CD4-positive, alpha-beta T cell (primary cell): Measurements from ENCODE around the gene NR1H4. TPM values are rescaled to one million over a fixed set of nuclear protein-coding genes. Genes with fewer than 3 reads are reported as not detected.

ENCODE experiments used
- ATAC-seq: fragments of 200-7000 bp; cut with Tn5 transposase; one replicate; pipeline ENCODE4 v1.10.0; 2022; ENCODE audit warnings: mild to moderate bottlenecking; ENCODE audit not compliant: poor library complexity
- CTCF ChIA-PET: fragments of 350-600 bp; sonication (Branson Sonifier 250); formaldehyde crosslinking; loops from one replicate; lab custom pipeline; 2021; ENCODE audit warnings: antibody characterized with exemption, inconsistent platforms; lab: Charles Lee
- POLR2A ChIA-PET: fragments of 350-600 bp; sonication (Branson Sonifier 250); formaldehyde crosslinking; loops from one replicate; lab custom pipeline; 2021; ENCODE audit warnings: antibody characterized with exemption, inconsistent platforms; lab: Charles Lee
- DNase-seq, 14 experiments: peaks; one replicate each; pipeline ENCODE4 v3.0.0-alpha.2; 2013 to 2020; ENCODE audit warnings: mixed read lengths in 2 of 14
- H3K27ac ChIP-seq, 2 donors: one replicate each; pipeline versions ENCODE4 v1.5.1 to v1.7.0; 2013; ENCODE audit warnings: low read length in 2 of 2, low read depth in 1 of 2, mild to moderate bottlenecking in 1 of 2
- H3K27me3 ChIP-seq, 2 experiments: 1 replicate in 1 of 2; 2 replicates in 1 of 2; pipeline versions ENCODE4 v1.6.1 to v1.7.0; 2013; ENCODE audit warnings: low read length in 2 of 2, control low read depth in 1 of 2, mild to moderate bottlenecking in 1 of 2, moderate library complexity in 1 of 2; ENCODE audit not compliant: insufficient read depth in 2 of 2, control insufficient read depth in 1 of 2
- H3K36me3 ChIP-seq: one replicate; pipeline ENCODE4 v1.6.1; 2013; ENCODE audit warnings: low read length, control low read depth; ENCODE audit not compliant: insufficient read depth
- H3K4me1 ChIP-seq: one replicate; pipeline ENCODE4 v1.6.1; 2013; ENCODE audit warnings: low read length, control low read depth; ENCODE audit not compliant: insufficient read depth
- H3K4me3 ChIP-seq: one replicate; pipeline ENCODE4 v1.5.1; 2013; ENCODE audit warnings: mild to moderate bottlenecking, low read length, moderate library complexity
- H3K9me3 ChIP-seq, 2 experiments: 1 replicate in 1 of 2; 2 replicates in 1 of 2; pipeline versions ENCODE4 v1.6.1 to v1.7.0; 2013; ENCODE audit warnings: low read length in 2 of 2, mild to moderate bottlenecking in 2 of 2, control low read depth in 1 of 2, moderate library complexity in 1 of 2; ENCODE audit not compliant: control insufficient read depth in 1 of 2, insufficient read depth in 1 of 2
- H3K27ac Mint-ChIP-seq: one replicate; pipeline ENCODE4 v1.8.0; 2020; ENCODE audit warnings: mixed read lengths
- H3K27me3 Mint-ChIP-seq: one replicate; pipeline ENCODE4 v1.8.0; 2021; ENCODE audit warnings: mixed read lengths
- H3K36me3 Mint-ChIP-seq: one replicate; pipeline ENCODE4 v1.8.0; 2021; ENCODE audit warnings: low read depth, mixed read lengths
- H3K4me1 Mint-ChIP-seq: one replicate; pipeline ENCODE4 v1.8.0; 2021; ENCODE audit warnings: low read depth, mixed read lengths
- H3K4me3 Mint-ChIP-seq: one replicate; pipeline ENCODE4 v1.8.0; 2020; ENCODE audit warnings: mild to moderate bottlenecking, mixed read lengths
- H3K9me3 Mint-ChIP-seq: one replicate; pipeline ENCODE4 v1.8.0; 2020; ENCODE audit warnings: mixed read lengths
- CTCF ChIP-seq: fragments of 200-600 bp; IDR thresholded peaks from one replicate; pipeline ENCODE4 v1.8.0; 2022; ENCODE audit warnings: antibody characterized with exemption, mild to moderate bottlenecking
- intact Hi-C, 2 experiments: fragments of 100-400 bp; cut with DNase I in 1 of 2; cut with micrococcal nuclease in 1 of 2; formaldehyde crosslinking; loops; one replicate each; pipeline versions ENCODE4 v1.15.1 to v1.9.0; 2023 to 2025; cut with DNase I, micrococcal nuclease
- total RNA-seq, 174 experiments: library from RNA in 2 of 174; stranded (reverse) in 2 of 174; gene quantifications; one replicate each; pipeline ENCODE4 v1.2.3 and lab custom pipeline; 2021 to 2026

The NR1H4 gene
- total RNA-seq, 2 experiments from 2014 or later = not detected

- no peaks in the 10 kb centered on the region for H3K27me3 ChIP-seq
- H3K4me3 ChIP-seq = no peak overlapping the region
- Mint-ChIP-seq H3K36me3 (no peaks in the 10 kb centered on the region), H3K27me3 (peaks cover 1% of the 10 kb centered on the region), H3K27ac (no peak overlapping the region), H3K4me1 (no peaks in the 10 kb centered on the region), H3K9me3 (no peaks in the 10 kb centered on the region), H3K4me3 (no peak overlapping the region)
- H3K27ac ChIP-seq = no peak overlapping the region
- DNase-seq (no peak), ATAC-seq (no peak)
- H3K9me3 ChIP-seq = no peaks in the 10 kb centered on the region
- intact Hi-C loops = no loop called here
- no peaks in the 10 kb centered on the region for H3K36me3 ChIP-seq
- CTCF ChIA-PET = interaction anchor here (1.4 kb wide), 1 partner anchor 12 kb away, joined by 4 read pairs; no protein-coding TSS in a partner anchor
- no peaks in the 10 kb centered on the region for H3K4me1 ChIP-seq
- POLR2A ChIA-PET = no interaction called here
- no peak for TF ChIP-seq CTCF
These were observed 17.8 kb upstream of the NR1H4 start for GRCh38 chr12:100455896-100456295.

GRCh38 chr12:100458191-100458590, 15.5 kb upstream of the NR1H4 start:
- CTCF ChIA-PET = no interaction called here
- no peaks in the 10 kb centered on the region for H3K27me3 Mint-ChIP-seq
- intact Hi-C loops = no loop called here

GRCh38 chr12:100460702-100461101, 13.0 kb upstream of the NR1H4 start:
- Histone ChIP-seq H3K4me3 (no peak overlapping the region), H3K27ac (no peak overlapping the region), H3K9me3 (no peaks in the 10 kb centered on the region), H3K36me3 (no peaks in the 10 kb centered on the region), H3K4me1 (no peaks in the 10 kb centered on the region), H3K27me3 (no peaks in the 10 kb centered on the region)
- Mint-ChIP-seq H3K4me3 (no peak overlapping the region), H3K9me3 (no peaks in the 10 kb centered on the region), H3K4me1 (no peaks in the 10 kb centered on the region), H3K36me3 (no peaks in the 10 kb centered on the region), H3K27me3 (no peaks in the 10 kb centered on the region), H3K27ac (no peak overlapping the region)
- DNase-seq (no peak), ATAC-seq (no peak)
- ChIA-PET POLR2A (no interaction called here), CTCF (no interaction called here)
- TF ChIP-seq CTCF = no peak
- intact Hi-C loops = no loop called here

More at GRCh38 chr12:100458191-100458590, 15.5 kb upstream of the NR1H4 start:
- H3K4me3 ChIP-seq = no peak overlapping the region
- Mint-ChIP-seq H3K9me3 (no peaks in the 10 kb centered on the region), H3K27ac (no peak overlapping the region), H3K4me1 (no peaks in the 10 kb centered on the region), H3K4me3 (no peak overlapping the region), H3K36me3 (no peaks in the 10 kb centered on the region)
- H3K4me1 ChIP-seq = no peaks in the 10 kb centered on the region
- no peak for DNase-seq
- POLR2A ChIA-PET = no interaction called here
- H3K27me3 ChIP-seq = no peaks in the 10 kb centered on the region
- H3K36me3 ChIP-seq = no peaks in the 10 kb centered on the region
- no peak overlapping the region for H3K27ac ChIP-seq
- no peaks in the 10 kb centered on the region for H3K9me3 ChIP-seq
- ATAC-seq = no peak
- no peak for TF ChIP-seq CTCF
